GM23338 (cell line): ENCODE measurements around the gene PIBF1.

Experiments
- CREB1 ChIP-seq: fragments of 250-450 bp; sonication (Bioruptor Pico); IDR thresholded peaks from 2 replicates; pipeline ENCODE4 v1.5.0; 2020; ENCODE audit warnings: low read depth, mild to moderate bottlenecking, moderate library complexity
- ETS1 ChIP-seq: IDR thresholded peaks from 2 replicates; pipeline ENCODE4 v1.6.1; 2016; ENCODE audit warnings: antibody characterized with exemption
- EZH2 ChIP-seq: fragments of 200-600 bp; sonication (generic); IDR thresholded peaks from one replicate; pipeline ENCODE4 v1.8.0; 2017; ENCODE audit warnings: antibody characterized with exemption, mild to moderate bottlenecking, low read depth; ENCODE audit not compliant: unreplicated experiment
- EZH2phosphoT487 ChIP-seq: fragments of 200-600 bp; sonication (generic); IDR thresholded peaks from one replicate; pipeline ENCODE4 v1.8.1; 2018; ENCODE audit warnings: antibody characterized with exemption; ENCODE audit not compliant: unreplicated experiment
- JUNB ChIP-seq: IDR thresholded peaks from one replicate; pipeline ENCODE4 v1.6.1; 2016; ENCODE audit warnings: antibody characterized with exemption; ENCODE audit not compliant: unreplicated experiment
- POLR2AphosphoS5 ChIP-seq: IDR thresholded peaks from 2 replicates; pipeline ENCODE4 v1.6.1; 2016; ENCODE audit warnings: antibody characterized with exemption, low read depth
- ZNF114 ChIP-seq: fragments of 250-450 bp; sonication (Bioruptor Pico); IDR thresholded peaks from 2 replicates; pipeline ENCODE4 v1.5.0; 2020; ENCODE audit warnings: mild to moderate bottlenecking, moderate library complexity
- ZNF331 ChIP-seq: fragments of 250-450 bp; sonication (Bioruptor Pico); IDR thresholded peaks from 2 replicates; pipeline ENCODE4 v1.5.0; 2020; ENCODE audit warnings: low read depth, mild to moderate bottlenecking, moderate library complexity
- TF ChIP-seq, protein P1 (sequence below), 2 experiments: fragments of 200-600 bp in 1 of 2; sonication (generic) in 1 of 2; conservative IDR thresholded peaks; 2 replicates each; pipeline versions ENCODE4 v1.5.1 to v1.6.1; 2016 to 2017; ENCODE audit warnings: antibody characterized with exemption in 2 of 2, low read depth in 2 of 2, mild to moderate bottlenecking in 2 of 2, moderate library complexity in 1 of 2

- TF ChIP-seq, protein P1, sequence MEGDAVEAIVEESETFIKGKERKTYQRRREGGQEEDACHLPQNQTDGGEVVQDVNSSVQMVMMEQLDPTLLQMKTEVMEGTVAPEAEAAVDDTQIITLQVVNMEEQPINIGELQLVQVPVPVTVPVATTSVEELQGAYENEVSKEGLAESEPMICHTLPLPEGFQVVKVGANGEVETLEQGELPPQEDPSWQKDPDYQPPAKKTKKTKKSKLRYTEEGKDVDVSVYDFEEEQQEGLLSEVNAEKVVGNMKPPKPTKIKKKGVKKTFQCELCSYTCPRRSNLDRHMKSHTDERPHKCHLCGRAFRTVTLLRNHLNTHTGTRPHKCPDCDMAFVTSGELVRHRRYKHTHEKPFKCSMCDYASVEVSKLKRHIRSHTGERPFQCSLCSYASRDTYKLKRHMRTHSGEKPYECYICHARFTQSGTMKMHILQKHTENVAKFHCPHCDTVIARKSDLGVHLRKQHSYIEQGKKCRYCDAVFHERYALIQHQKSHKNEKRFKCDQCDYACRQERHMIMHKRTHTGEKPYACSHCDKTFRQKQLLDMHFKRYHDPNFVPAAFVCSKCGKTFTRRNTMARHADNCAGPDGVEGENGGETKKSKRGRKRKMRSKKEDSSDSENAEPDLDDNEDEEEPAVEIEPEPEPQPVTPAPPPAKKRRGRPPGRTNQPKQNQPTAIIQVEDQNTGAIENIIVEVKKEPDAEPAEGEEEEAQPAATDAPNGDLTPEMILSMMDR (conservative IDR thresholded peaks at IDR 0.05; ENCODE audit: low read depth in 2 of 2), result no peak
- TF ChIP-seq ZNF331 (CRISPR knock-in tag) (no peak), ETS1 (no peak), POLR2AphosphoS5 (no peak), EZH2 (no peak), EZH2phosphoT487 (no peak), ZNF114 (no peak), CREB1 (CRISPR knock-in tag) (no peak), JUNB (no peak)
These were observed 150.3 kb downstream of the PIBF1 start for GRCh38 chr13:72932250-72932649.
